ENCODE measurements around the gene ADK.

DNA sequence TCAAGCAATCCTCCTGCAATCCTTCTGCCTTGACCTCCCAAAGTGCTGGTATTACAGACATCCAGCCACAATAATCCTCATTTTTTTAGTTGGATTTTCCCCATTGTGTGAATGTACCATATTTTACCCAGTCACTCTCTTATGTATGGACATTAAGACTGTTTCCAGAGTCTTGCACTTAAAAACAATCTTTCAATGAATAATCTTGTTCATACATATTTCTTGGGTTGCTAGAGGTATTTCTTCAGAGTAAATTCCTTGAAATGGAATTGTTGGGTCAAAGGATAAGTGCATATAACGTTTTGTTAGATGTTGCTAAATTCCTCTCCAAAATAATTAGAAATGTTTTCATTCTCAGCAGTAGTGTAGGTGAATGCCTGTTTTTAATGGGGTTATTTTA is 392.3 kb downstream of the ADK start:
- TF ChIP-seq, protein P1, sequence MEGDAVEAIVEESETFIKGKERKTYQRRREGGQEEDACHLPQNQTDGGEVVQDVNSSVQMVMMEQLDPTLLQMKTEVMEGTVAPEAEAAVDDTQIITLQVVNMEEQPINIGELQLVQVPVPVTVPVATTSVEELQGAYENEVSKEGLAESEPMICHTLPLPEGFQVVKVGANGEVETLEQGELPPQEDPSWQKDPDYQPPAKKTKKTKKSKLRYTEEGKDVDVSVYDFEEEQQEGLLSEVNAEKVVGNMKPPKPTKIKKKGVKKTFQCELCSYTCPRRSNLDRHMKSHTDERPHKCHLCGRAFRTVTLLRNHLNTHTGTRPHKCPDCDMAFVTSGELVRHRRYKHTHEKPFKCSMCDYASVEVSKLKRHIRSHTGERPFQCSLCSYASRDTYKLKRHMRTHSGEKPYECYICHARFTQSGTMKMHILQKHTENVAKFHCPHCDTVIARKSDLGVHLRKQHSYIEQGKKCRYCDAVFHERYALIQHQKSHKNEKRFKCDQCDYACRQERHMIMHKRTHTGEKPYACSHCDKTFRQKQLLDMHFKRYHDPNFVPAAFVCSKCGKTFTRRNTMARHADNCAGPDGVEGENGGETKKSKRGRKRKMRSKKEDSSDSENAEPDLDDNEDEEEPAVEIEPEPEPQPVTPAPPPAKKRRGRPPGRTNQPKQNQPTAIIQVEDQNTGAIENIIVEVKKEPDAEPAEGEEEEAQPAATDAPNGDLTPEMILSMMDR (conservative IDR thresholded peaks at IDR 0.05; ENCODE audit: low read length) = no peak
- TF ChIP-seq EZH2phosphoT487 (IDR thresholded peaks at IDR 0.05; ENCODE audit: borderline replicate concordance, low read depth, low read length) = no peak

Measured in OCI-LY7 (cell line).